PC-3 (cell line): Measurements from ENCODE around the gene CEP170B. TPM values are rescaled to one million over a fixed set of nuclear protein-coding genes. Genes with fewer than 3 reads are reported as not detected.

Experiments used
- ATAC-seq: fragments of 200-7000 bp; cut with Tn5 transposase; 2 replicates; pipeline ENCODE4 v1.9.1; 2020; ENCODE audit warnings: mild to moderate bottlenecking, moderate library complexity
- BruUV-seq: library from RNA; stranded (reverse); fragments of 400-500 nt; replicated peaks from 2 replicates; lab custom pipeline; 2021; lab: Mats Ljungman, UMichigan
- CTCF ChIA-PET: fragments of 300-600 bp; sonication (Branson Sonifier 250); formaldehyde crosslinking; loops from one replicate; lab custom pipeline; 2022; ENCODE audit warnings: antibody characterized with exemption; lab: Charles Lee
- POLR2A ChIA-PET: fragments of 300-600 bp; sonication (Branson Sonifier 250); formaldehyde crosslinking; loops from one replicate; lab custom pipeline; 2022; ENCODE audit warnings: antibody characterized with exemption; ENCODE audit not compliant: unreplicated experiment; lab: Charles Lee
- DNase-seq: peaks from one replicate; pipeline ENCODE4 v3.0.0-alpha.2; 2015
- H2AFZ ChIP-seq: fragments of 300-600 bp; sonication (generic); 2 replicates; pipeline ENCODE4 v1.6.0; 2016; ENCODE audit warnings: antibody characterized with exemption, low read length
- H3F3A ChIP-seq: fragments of 300-600 bp; sonication (generic); one replicate; pipeline ENCODE4 v1.6.0; 2017; ENCODE audit warnings: antibody characterized with exemption, low read length, control low read depth, mild to moderate bottlenecking; ENCODE audit not compliant: unreplicated experiment
- H3K27ac ChIP-seq: fragments of 300-600 bp; sonication (generic); 2 replicates; pipeline ENCODE4 v1.5.1; 2016; ENCODE audit warnings: mild to moderate bottlenecking, low read length
- H3K27me3 ChIP-seq: fragments of 300-600 bp; sonication (generic); 2 replicates; pipeline ENCODE4 v1.6.1; 2016; ENCODE audit warnings: low read length, mixed read lengths
- H3K36me3 ChIP-seq: fragments of 300-600 bp; sonication (generic); 2 replicates; pipeline ENCODE4 v1.6.1; 2016; ENCODE audit warnings: low read depth, mixed run types, low read length, mixed read lengths
- H3K4me1 ChIP-seq: fragments of 300-600 bp; sonication (generic); 2 replicates; pipeline ENCODE4 v1.5.1; 2016; ENCODE audit warnings: low read length; ENCODE audit not compliant: insufficient read depth
- H3K4me2 ChIP-seq: fragments of 300-600 bp; sonication (generic); 2 replicates; pipeline ENCODE4 v1.6.0; 2016; ENCODE audit warnings: low read length
- H3K4me3 ChIP-seq: fragments of 300-600 bp; sonication (generic); 2 replicates; pipeline ENCODE4 v1.5.1; 2016; ENCODE audit warnings: mild to moderate bottlenecking, low read length, mixed read lengths
- H3K79me2 ChIP-seq: fragments of 300-600 bp; sonication (generic); 2 replicates; pipeline ENCODE4 v1.6.1; 2017; ENCODE audit warnings: low read length, mixed read lengths
- H3K9ac ChIP-seq: fragments of 300-600 bp; sonication (generic); 2 replicates; pipeline ENCODE4 v1.6.0; 2016; ENCODE audit warnings: mild to moderate bottlenecking, low read length
- H3K9me2 ChIP-seq: fragments of 300-600 bp; sonication (generic); replicated peaks from 2 replicates; pipeline ENCODE4 v1.6.1; 2016; ENCODE audit warnings: mixed run types, low read length, mixed read lengths
- H3K9me3 ChIP-seq: fragments of 300-600 bp; sonication (generic); 2 replicates; pipeline ENCODE4 v1.6.1; 2016; ENCODE audit warnings: low read length, mixed read lengths
- H4K20me1 ChIP-seq: fragments of 300-600 bp; sonication (generic); 2 replicates; pipeline ENCODE4 v1.6.1; 2016; ENCODE audit warnings: low read length, mixed read lengths
- EZH2 ChIP-seq: fragments of 300-600 bp; sonication (generic); IDR thresholded peaks from one replicate; pipeline ENCODE4 v1.6.1; 2017; ENCODE audit warnings: antibody characterized with exemption, mild to moderate bottlenecking, low read length; ENCODE audit not compliant: unreplicated experiment
- EZH2phosphoT487 ChIP-seq: fragments of 300-600 bp; sonication (generic); IDR thresholded peaks from 2 replicates; pipeline ENCODE4 v1.6.1; 2018; ENCODE audit warnings: mild to moderate bottlenecking, antibody characterized with exemption, low read length, borderline replicate concordance
- intact Hi-C: fragments of 100-400 bp; cut with micrococcal nuclease; formaldehyde crosslinking; loops from 2 replicates; pipeline ENCODE4 v1.9.0; 2023
- total RNA-seq: library from RNA; depleted of rRNA; stranded (reverse); fragments of >200 nt; gene quantifications from 2 replicates; pipeline ENCODE4 v1.2.3, GENCODE V29; 2014
- TF ChIP-seq, protein P1 (sequence below): fragments of 300-600 bp; sonication (generic); conservative IDR thresholded peaks from 2 replicates; pipeline ENCODE4 v1.5.1; 2017; ENCODE audit warnings: antibody characterized with exemption, low read depth, mild to moderate bottlenecking, low read length

The CEP170B gene
- total RNA-seq, 1 experiment from 2014 or later, result 33.2 TPM

DNA sequence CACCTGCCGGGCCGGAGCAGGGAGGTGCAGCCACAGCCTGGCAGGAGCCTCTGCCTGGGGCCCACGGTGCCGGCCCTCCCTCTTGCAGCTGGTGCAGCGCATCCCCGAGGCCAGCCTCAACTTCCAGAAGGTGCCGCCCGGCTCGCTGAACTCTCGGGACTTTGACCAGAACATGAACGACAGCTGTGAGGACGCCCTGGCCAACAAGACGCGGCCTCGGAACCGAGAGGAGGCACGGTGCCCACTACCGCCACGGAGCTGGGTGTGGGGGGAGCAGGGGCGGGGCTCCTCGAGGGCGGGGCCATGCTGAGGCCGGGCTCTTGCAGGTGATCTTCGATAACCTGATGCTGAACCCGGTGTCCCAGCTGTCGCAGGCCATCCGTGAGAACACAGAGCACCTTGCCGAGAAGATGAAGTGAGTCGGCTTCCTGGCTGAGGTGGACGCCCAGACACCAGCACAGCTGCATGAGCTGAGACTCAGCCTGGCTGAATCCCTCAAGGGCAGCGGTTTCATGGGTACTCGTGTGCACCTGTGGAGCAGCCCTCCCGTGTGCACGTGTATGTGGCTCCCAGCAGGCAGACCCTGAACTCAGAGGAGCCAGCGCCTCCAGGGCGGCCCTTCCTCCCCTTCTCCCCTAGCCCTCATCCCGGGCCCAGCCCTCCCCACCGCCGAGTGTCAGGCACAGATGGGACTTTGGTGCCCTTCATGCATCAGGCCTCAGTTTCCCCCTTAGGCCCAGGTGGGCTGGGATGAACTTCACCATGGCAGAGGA, 28.6 kb downstream of the CEP170B start:
- Histone ChIP-seq H3K4me3 (no peak overlapping the region), H3K4me2 (no peak overlapping the region), H2AFZ (no peak overlapping the region), H3K9ac (no peak overlapping the region), H3K79me2 (no peaks in the 10 kb centered on the region), H3K27ac (no peak overlapping the region), H4K20me1 (no peaks in the 10 kb centered on the region), H3K4me1 (no peaks in the 10 kb centered on the region), H3K9me2 (no peaks in the 10 kb centered on the region), H3F3A (no peaks in the 10 kb centered on the region), H3K9me3 (no peaks in the 10 kb centered on the region), H3K36me3 (peaks cover 7% of the 10 kb centered on the region; the same call in 1 of the 2 replicates), H3K27me3 (no peaks in the 10 kb centered on the region)
- BruUV-seq, result no TSS peak
- TF ChIP-seq EZH2phosphoT487 (no peak), EZH2 (no peak)
- TF ChIP-seq, protein P1, sequence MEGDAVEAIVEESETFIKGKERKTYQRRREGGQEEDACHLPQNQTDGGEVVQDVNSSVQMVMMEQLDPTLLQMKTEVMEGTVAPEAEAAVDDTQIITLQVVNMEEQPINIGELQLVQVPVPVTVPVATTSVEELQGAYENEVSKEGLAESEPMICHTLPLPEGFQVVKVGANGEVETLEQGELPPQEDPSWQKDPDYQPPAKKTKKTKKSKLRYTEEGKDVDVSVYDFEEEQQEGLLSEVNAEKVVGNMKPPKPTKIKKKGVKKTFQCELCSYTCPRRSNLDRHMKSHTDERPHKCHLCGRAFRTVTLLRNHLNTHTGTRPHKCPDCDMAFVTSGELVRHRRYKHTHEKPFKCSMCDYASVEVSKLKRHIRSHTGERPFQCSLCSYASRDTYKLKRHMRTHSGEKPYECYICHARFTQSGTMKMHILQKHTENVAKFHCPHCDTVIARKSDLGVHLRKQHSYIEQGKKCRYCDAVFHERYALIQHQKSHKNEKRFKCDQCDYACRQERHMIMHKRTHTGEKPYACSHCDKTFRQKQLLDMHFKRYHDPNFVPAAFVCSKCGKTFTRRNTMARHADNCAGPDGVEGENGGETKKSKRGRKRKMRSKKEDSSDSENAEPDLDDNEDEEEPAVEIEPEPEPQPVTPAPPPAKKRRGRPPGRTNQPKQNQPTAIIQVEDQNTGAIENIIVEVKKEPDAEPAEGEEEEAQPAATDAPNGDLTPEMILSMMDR, result no peak
- no peak for DNase-seq
- CTCF ChIA-PET, result interaction anchor here (0.5 kb wide), 1 partner anchor 80 kb away, joined by 3 read pairs; no protein-coding TSS in a partner anchor
- intact Hi-C loops, result no loop called here
- no peak for ATAC-seq
- POLR2A ChIA-PET, result no interaction called here

DNA sequence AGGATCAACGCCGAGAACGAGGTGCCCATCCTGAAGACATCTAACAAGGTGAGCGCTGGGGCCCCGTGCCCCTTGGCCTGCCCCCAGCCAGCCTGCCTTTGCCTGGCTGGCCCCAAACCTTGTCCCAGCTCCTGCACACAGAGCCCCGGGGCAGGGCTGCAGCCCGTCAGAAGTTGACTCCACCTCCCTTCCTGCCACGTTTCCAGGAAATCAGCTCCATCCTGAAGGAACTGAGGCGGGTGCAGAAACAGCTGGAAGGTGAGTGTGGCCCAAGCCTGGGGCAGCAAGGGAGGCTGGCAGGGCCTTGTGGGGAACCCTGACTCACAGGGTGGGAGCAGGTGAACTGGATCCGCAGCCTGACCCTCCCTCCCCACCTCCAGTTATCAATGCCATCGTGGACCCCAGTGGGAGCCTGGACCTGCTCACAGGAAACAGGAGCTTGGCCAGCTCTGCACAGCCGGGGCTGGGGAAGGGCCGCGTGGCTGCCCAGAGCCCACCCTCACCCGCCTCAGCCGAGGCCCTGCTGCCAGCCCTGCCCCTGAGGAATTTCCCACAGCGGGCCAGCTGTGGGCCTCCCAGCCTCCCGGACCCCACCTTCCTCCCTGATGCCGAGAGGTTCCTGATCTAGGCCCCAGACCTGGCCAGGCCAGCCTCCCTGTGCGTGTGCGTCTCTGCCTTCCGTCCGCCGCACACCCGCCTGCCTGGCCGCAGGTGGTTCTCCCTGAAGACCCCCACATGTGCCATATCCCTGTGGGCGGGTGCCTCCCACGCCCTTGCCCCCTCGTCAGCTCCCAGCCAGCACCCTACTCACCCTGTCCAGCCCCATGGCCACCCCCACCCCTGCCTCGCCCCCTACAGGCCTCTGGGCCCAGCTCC, 29.5 kb downstream of the CEP170B start:
- POLR2A ChIA-PET, result no interaction called here
- no TSS peak for BruUV-seq
- Histone ChIP-seq H3K79me2 (no peaks in the 10 kb centered on the region), H3F3A (no peaks in the 10 kb centered on the region), H4K20me1 (no peaks in the 10 kb centered on the region), H3K27me3 (no peaks in the 10 kb centered on the region), H3K4me1 (no peaks in the 10 kb centered on the region), H3K9me3 (no peaks in the 10 kb centered on the region), H2AFZ (no peak overlapping the region), H3K9ac (no peak overlapping the region), H3K27ac (no peak overlapping the region), H3K9me2 (no peaks in the 10 kb centered on the region), H3K4me2 (no peak overlapping the region), H3K36me3 (no peaks in the 10 kb centered on the region; the same call in 1 of the 2 replicates), H3K4me3 (no peak overlapping the region)
- DNase-seq (no peak), ATAC-seq (no peak)
- TF ChIP-seq EZH2phosphoT487 (no peak), EZH2 (no peak)
- TF ChIP-seq, protein P1, result no peak; the same call in 1 of the 2 replicates
- intact Hi-C loops, result no loop called here
- CTCF ChIA-PET, result no interaction called here
